Activated CD4-positive, alpha-beta T cell treated with anti-CD3 and anti-CD28 coated beads for 36 hours (primary cell): ENCODE data around the gene PPP1R36. TPM values are rescaled to one million over a fixed set of nuclear protein-coding genes. Genes with fewer than 3 reads are reported as not detected.
"Not testable (repeated sequence)": the region's sequence is repeated elsewhere in the genome, so short reads cannot be mapped to it uniquely, and the experiment has no call there.

Experiments used
- ATAC-seq: fragments of 200-7000 bp; cut with Tn5 transposase; one replicate; pipeline ENCODE4 v1.10.0; 2021; ENCODE audit warnings: mild to moderate bottlenecking, moderate library complexity
- CTCF ChIA-PET: fragments of 350-600 bp; sonication (Branson Sonifier 250); formaldehyde crosslinking; loops from one replicate; lab custom pipeline; 2021; ENCODE audit warnings: antibody characterized with exemption; lab: Charles Lee
- POLR2A ChIA-PET: fragments of 350-600 bp; sonication (Branson Sonifier 250); formaldehyde crosslinking; loops from one replicate; lab custom pipeline; 2021; ENCODE audit warnings: antibody characterized with exemption, inconsistent platforms; lab: Charles Lee
- DNase-seq: peaks from one replicate; pipeline ENCODE4 v3.0.0-alpha.2; 2020
- H3K27ac Mint-ChIP-seq: one replicate; pipeline ENCODE4 v1.8.0; 2021; ENCODE audit warnings: mixed read lengths
- H3K27me3 Mint-ChIP-seq: one replicate; pipeline ENCODE4 v1.8.0; 2021; ENCODE audit warnings: mixed read lengths
- H3K36me3 Mint-ChIP-seq: one replicate; pipeline ENCODE4 v1.8.0; 2021; ENCODE audit warnings: low read depth, mixed read lengths
- H3K4me1 Mint-ChIP-seq: one replicate; pipeline ENCODE4 v1.8.0; 2021; ENCODE audit warnings: mixed read lengths
- H3K4me3 Mint-ChIP-seq: one replicate; pipeline ENCODE4 v1.8.0; 2021; ENCODE audit warnings: mild to moderate bottlenecking, moderate library complexity, mixed read lengths
- H3K9me3 Mint-ChIP-seq: one replicate; pipeline ENCODE4 v1.8.0; 2021; ENCODE audit warnings: low read depth, mixed read lengths
- intact Hi-C, 2 experiments: fragments of 100-400 bp; cut with DNase I in 1 of 2; cut with micrococcal nuclease in 1 of 2; formaldehyde crosslinking; loops; one replicate each; pipeline versions ENCODE4 v1.14.2 to v1.15.1; 2022 to 2024; cut with DNase I, micrococcal nuclease
- total RNA-seq, 2 experiments: library from RNA; stranded (reverse); gene quantifications; one replicate each; pipeline ENCODE4 v1.2.3, GENCODE V29; 2021

The PPP1R36 gene
- total RNA-seq, 2 experiments from 2014 or later = 0.14 TPM; not detected in 1

- DNase-seq (no peak), ATAC-seq (no peak)
- Mint-ChIP-seq H3K4me1 (peaks cover 3% of the 10 kb centered on the region), H3K36me3 (no peaks in the 10 kb centered on the region), H3K9me3 (no peaks in the 10 kb centered on the region), H3K4me3 (no peak overlapping the region), H3K27me3 (no peaks in the 10 kb centered on the region), H3K27ac (no peak overlapping the region)
- intact Hi-C loops = no loop called here
- POLR2A ChIA-PET = no interaction called here
- CTCF ChIA-PET = interaction anchor here (0.8 to 3.2 kb wide), 3 partner anchors 13 to 166 kb away, joined by 3 to 10 read pairs (median 3); partner anchors contain the start of gene PPP1R36
Observed at GRCh38 chr14:64563696-64564095, 13.9 kb downstream of the PPP1R36 start.

DNA sequence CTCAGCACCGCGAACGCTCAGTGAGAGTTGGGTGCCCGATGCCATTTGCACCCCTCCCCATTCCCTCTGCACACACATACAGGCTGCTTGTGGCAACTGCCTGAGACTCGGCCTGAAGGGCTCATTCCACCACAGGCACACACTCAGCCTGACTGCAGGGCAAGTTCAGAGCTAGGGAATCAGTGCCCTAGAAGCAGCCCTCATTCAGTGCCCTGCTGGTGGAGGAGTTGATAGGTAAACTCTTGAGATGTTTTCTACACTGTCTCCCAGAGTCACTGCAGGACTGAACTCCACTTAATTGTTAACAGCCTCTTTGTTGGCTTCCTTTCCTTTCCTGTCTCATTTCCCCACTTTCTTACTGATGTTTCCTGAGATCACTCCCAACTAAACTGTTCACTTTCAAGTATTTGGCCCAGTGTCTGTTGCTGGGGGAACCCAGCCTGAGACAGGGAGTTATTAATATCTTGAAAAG, 16.9 kb downstream of the PPP1R36 start:
- ATAC-seq (no peak), DNase-seq (no peak)
- no peaks in the 10 kb centered on the region for H3K27me3 Mint-ChIP-seq
- intact Hi-C loops = no loop called here
- POLR2A ChIA-PET = no interaction called here
- no peak overlapping the region for H3K27ac Mint-ChIP-seq
- H3K9me3 Mint-ChIP-seq = no peaks in the 10 kb centered on the region
- no peaks in the 10 kb centered on the region for H3K4me1 Mint-ChIP-seq
- no peak overlapping the region for H3K4me3 Mint-ChIP-seq
- no peaks in the 10 kb centered on the region for H3K36me3 Mint-ChIP-seq
- CTCF ChIA-PET = no interaction called here

GRCh38 chr14:64569138-64569631, 19.4 kb downstream of the PPP1R36 start:
- ChIA-PET POLR2A (no interaction called here), CTCF (interaction anchor here (0.7 kb wide), 1 partner anchor 11 kb away, joined by 4 read pairs; no protein-coding TSS in a partner anchor)
- Mint-ChIP-seq H3K27ac (no peak overlapping the region), H3K4me3 (no peak overlapping the region), H3K4me1 (no peaks in the 10 kb centered on the region), H3K27me3 (no peaks in the 10 kb centered on the region), H3K36me3 (no peaks in the 10 kb centered on the region), H3K9me3 (no peaks in the 10 kb centered on the region)
- intact Hi-C loops = no loop called here
- ATAC-seq (no peak), DNase-seq (no peak)

- POLR2A ChIA-PET, ATAC-seq, DNase-seq, H3K27me3 Mint-ChIP-seq, intact Hi-C loops, H3K4me3 Mint-ChIP-seq, H3K9me3 Mint-ChIP-seq, H3K36me3 Mint-ChIP-seq, H3K27ac Mint-ChIP-seq, H3K4me1 Mint-ChIP-seq: not testable (repeated sequence)
- CTCF ChIA-PET = interaction anchor here (0.7 kb wide), 1 partner anchor 11 kb away, joined by 4 read pairs; no protein-coding TSS in a partner anchor
Observed at GRCh38 chr14:64569646-64570045, 19.9 kb downstream of the PPP1R36 start.

- ChIA-PET CTCF (interaction anchor here (0.5 kb wide), 1 partner anchor 638 kb away, joined by 3 read pairs; no protein-coding TSS in a partner anchor), POLR2A (no interaction called here)
- Mint-ChIP-seq H3K36me3 (no peaks in the 10 kb centered on the region), H3K27ac (no peak overlapping the region), H3K4me3 (no peak overlapping the region), H3K9me3 (no peaks in the 10 kb centered on the region), H3K27me3 (no peaks in the 10 kb centered on the region), H3K4me1 (no peaks in the 10 kb centered on the region)
- ATAC-seq (no peak), DNase-seq (no peak)
- intact Hi-C loops = no loop called here
Observed at GRCh38 chr14:64572386-64573104, 22.8 kb downstream of the PPP1R36 start.

GRCh38 chr14:64573109-64573508, 23.3 kb downstream of the PPP1R36 start:
- H3K4me3 Mint-ChIP-seq = no peak overlapping the region
- ATAC-seq (no peak), DNase-seq (no peak)
- H3K27me3 Mint-ChIP-seq = no peaks in the 10 kb centered on the region
- ChIA-PET POLR2A (no interaction called here), CTCF (interaction anchor here (0.6 kb wide), 1 partner anchor 62 kb away, joined by 3 read pairs; no protein-coding TSS in a partner anchor)
- no peaks in the 10 kb centered on the region for H3K36me3 Mint-ChIP-seq
- no peaks in the 10 kb centered on the region for H3K9me3 Mint-ChIP-seq
- H3K4me1 Mint-ChIP-seq = no peaks in the 10 kb centered on the region
- no peak overlapping the region for H3K27ac Mint-ChIP-seq
- intact Hi-C loops = no loop called here

GRCh38 chr14:64574371-64575107, 24.8 kb downstream of the PPP1R36 start:
- Mint-ChIP-seq H3K27me3 (no peaks in the 10 kb centered on the region), H3K4me1 (no peaks in the 10 kb centered on the region), H3K4me3 (no peak overlapping the region), H3K36me3 (no peaks in the 10 kb centered on the region), H3K9me3 (no peaks in the 10 kb centered on the region), H3K27ac (no peak overlapping the region)
- POLR2A ChIA-PET = no interaction called here
- ATAC-seq (no peak), DNase-seq (no peak)
- CTCF ChIA-PET = interaction anchor here (0.8 kb wide), 2 partner anchors 44 to 61 kb away, joined by 3 to 4 read pairs; no protein-coding TSS in a partner anchor
- intact Hi-C loops = no loop called here

GRCh38 chr14:64577211-64577610, 27.4 kb downstream of the PPP1R36 start:
- POLR2A ChIA-PET = no interaction called here
- ATAC-seq = no peak
- no peak overlapping the region for H3K27ac Mint-ChIP-seq
- no peaks in the 10 kb centered on the region for H3K36me3 Mint-ChIP-seq
- H3K4me1 Mint-ChIP-seq = no peaks in the 10 kb centered on the region
- no peak overlapping the region for H3K4me3 Mint-ChIP-seq
- DNase-seq = no peak
- CTCF ChIA-PET = interaction anchor here (1.2 kb wide), 1 partner anchor 60 kb away, joined by 3 read pairs; no protein-coding TSS in a partner anchor
- H3K27me3 Mint-ChIP-seq = no peaks in the 10 kb centered on the region
- no peaks in the 10 kb centered on the region for H3K9me3 Mint-ChIP-seq
- intact Hi-C loops = no loop called here

DNA sequence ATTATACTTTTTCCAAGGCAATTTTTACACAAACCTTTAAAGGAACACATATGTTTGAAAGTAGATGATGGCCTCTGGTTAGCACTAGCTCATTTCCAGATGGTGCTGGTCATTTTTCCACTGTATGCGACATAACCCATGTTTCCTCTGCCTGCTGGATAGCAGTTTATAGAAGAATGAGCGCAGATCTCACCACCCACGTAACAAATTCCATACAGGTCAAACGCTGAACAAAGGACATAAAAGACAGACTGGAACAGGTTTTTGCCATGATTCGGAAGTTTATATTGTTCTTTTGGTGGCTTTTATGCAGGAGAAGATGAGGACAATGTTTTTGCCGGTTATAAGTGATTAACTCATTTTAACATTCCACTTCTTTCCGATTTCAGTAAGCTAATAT, 30.7 kb downstream of the PPP1R36 start:
- Mint-ChIP-seq H3K4me1 (no peaks in the 10 kb centered on the region), H3K9me3 (no peaks in the 10 kb centered on the region), H3K4me3 (no peak overlapping the region), H3K27ac (no peak overlapping the region), H3K27me3 (no peaks in the 10 kb centered on the region), H3K36me3 (no peaks in the 10 kb centered on the region)
- ATAC-seq (no peak), DNase-seq (no peak)
- intact Hi-C loops = no loop called here
- CTCF ChIA-PET = interaction anchor here (0.7 to 1.0 kb wide), 3 partner anchors 11 to 269 kb away, joined by 3 to 4 read pairs (median 3); no protein-coding TSS in a partner anchor
- POLR2A ChIA-PET = no interaction called here

DNA sequence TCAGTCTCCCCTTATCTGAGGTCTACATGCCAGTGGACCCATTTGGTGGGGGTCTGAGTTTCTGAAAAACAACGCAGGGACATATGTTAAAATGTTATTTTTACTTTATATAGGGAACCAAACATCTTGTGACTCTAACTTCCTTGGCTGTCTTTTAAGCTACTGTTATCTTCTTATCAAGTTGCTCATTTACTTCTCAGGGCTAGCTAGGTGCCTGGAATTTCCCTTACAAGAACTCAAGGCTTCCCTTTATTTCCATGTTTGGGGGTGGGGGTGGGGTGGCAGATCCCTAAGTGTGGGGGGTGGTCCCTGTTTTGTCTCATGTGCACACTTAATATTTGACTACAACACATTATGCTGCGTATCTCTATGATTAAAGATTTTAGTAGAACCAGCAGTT, 31.6 kb downstream of the PPP1R36 start:
- CTCF ChIA-PET = no interaction called here
- Mint-ChIP-seq H3K4me1 (no peaks in the 10 kb centered on the region), H3K36me3 (no peaks in the 10 kb centered on the region), H3K27me3 (no peaks in the 10 kb centered on the region), H3K27ac (no peak overlapping the region), H3K9me3 (no peaks in the 10 kb centered on the region), H3K4me3 (no peak overlapping the region)
- ATAC-seq = no peak
- DNase-seq = no peak
- intact Hi-C loops = no loop called here
- POLR2A ChIA-PET = no interaction called here

- CTCF ChIA-PET = no interaction called here
Observed at GRCh38 chr14:64581817-64582216, 32.1 kb downstream of the PPP1R36 start.

More at GRCh38 chr14:64581817-64582216, 32.1 kb downstream of the PPP1R36 start:
- H3K27me3 Mint-ChIP-seq = no peaks in the 10 kb centered on the region
- ATAC-seq (no peak), DNase-seq (no peak)
- H3K9me3 Mint-ChIP-seq = no peaks in the 10 kb centered on the region
- POLR2A ChIA-PET = no interaction called here
- no peak overlapping the region for H3K4me3 Mint-ChIP-seq
- no peak overlapping the region for H3K27ac Mint-ChIP-seq
- H3K36me3 Mint-ChIP-seq = no peaks in the 10 kb centered on the region
- H3K4me1 Mint-ChIP-seq = no peaks in the 10 kb centered on the region
- intact Hi-C loops = no loop called here
